ENCODE results near the gene RFX8.
"Not testable (repeated sequence)": the region's sequence is repeated elsewhere in the genome, so short reads cannot be mapped to it uniquely, and the experiment has no call there.

RFX8 gene

DNA sequence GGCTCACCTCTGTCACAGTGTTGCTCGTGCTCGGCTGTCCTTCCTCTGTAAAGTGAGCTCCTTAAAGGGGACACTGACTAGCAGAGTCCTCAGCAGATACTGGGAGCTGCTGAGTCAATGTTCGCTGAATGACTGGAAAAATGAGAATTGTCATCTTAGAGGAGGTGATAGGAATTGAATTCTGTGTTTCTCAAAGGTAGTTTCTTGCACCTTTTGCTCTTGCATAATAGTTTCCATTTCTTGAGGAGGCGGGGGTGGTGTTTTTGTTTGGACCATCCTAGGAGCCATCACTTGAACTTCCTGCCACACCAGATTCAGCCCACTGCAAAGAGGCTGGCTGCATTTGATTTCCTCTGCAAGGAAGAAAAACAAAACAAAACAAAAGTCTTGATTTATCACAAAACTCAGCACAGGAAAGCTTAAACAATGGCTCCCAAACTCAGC, 11.4 kb upstream of the RFX8 start:
- no peak for DNase-seq (ENCODE audit: low spot score)

DNA sequence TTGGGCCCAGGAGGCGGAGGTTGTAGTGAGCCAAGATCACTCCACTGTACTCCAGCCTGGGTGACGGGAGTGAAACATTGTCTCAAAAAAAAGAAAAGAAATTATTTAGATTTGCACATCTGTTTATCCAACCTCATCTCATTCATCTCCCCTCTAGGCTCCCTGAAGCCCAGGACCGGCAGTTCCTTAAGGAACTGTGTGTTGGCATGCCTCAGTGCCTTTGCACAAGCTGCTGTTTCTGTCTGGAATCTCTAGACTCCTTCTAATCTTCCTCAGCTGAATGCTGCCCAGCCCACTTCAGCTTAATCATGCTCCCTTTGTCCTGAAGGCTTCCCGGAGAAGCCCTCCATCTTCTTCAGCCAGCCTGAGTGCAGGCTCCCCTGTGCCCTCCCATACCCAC, 10.9 kb upstream of the RFX8 start:
- no peak for DNase-seq (ENCODE audit: low spot score)

GRCh38 chr2:101480764-101481163, 5.9 kb upstream of the RFX8 start:
- no peak for DNase-seq (ENCODE audit: low spot score)

GRCh38 chr2:101479810-101480209, 4.9 kb upstream of the RFX8 start:
- DNase-seq (ENCODE audit: low spot score) = no peak

- no peak for DNase-seq (ENCODE audit: low spot score)
These were observed 4.4 kb upstream of the RFX8 start for GRCh38 chr2:101479328-101479727.

GRCh38 chr2:101478181-101479001, 3.5 kb upstream of the RFX8 start:
- no peak for DNase-seq (ENCODE audit: low spot score)

DNA sequence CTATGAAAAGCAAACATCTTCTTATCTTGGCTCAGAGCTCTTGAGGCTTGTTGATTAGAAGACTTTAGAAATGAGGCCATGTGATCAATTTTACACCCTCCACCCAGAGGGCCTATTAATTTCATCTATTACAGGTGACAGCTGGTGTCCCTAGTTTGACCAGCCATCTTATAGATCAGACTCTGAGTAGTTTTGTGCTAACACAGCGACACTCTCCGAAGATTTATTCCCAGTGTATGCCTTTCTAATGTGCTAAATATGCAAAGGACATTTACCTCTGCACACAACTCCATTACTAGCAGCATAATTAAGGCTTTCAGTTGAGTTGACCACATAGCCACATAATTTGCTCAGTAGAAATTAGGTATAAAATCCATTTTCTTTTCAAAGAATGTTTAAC, 2.6 kb upstream of the RFX8 start:
- DNase-seq (ENCODE audit: low spot score) = no peak

DNA sequence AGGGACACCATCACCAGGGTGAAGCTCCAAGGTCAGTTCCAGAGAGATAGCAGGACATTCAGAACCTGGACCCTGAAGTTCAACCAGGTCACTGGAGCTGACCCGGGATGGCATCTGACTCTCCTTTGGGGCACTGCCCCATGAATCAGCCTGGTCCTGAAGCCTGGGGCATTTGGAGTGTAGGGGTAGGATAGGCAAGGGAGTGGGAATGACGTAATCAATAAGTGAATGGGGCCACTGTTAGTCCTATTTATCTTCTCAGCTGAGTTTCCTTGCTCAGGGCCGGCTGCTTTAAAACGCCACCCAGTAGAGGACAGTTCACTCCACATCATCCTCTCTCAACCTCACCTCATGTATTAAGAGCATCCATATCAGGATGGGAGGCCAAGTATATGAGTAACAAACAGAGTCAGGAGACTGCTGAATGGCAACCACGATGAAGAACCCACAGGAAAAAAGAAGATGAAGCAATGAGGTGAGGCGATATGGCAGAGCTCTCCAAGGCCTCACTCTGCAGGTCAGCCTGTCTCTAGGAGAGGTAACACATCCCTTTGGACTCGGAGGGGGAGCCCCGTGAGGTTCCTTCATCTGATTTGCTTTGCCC, 1.8 kb upstream of the RFX8 start:
- no peak for DNase-seq (ENCODE audit: low spot score)

DNA sequence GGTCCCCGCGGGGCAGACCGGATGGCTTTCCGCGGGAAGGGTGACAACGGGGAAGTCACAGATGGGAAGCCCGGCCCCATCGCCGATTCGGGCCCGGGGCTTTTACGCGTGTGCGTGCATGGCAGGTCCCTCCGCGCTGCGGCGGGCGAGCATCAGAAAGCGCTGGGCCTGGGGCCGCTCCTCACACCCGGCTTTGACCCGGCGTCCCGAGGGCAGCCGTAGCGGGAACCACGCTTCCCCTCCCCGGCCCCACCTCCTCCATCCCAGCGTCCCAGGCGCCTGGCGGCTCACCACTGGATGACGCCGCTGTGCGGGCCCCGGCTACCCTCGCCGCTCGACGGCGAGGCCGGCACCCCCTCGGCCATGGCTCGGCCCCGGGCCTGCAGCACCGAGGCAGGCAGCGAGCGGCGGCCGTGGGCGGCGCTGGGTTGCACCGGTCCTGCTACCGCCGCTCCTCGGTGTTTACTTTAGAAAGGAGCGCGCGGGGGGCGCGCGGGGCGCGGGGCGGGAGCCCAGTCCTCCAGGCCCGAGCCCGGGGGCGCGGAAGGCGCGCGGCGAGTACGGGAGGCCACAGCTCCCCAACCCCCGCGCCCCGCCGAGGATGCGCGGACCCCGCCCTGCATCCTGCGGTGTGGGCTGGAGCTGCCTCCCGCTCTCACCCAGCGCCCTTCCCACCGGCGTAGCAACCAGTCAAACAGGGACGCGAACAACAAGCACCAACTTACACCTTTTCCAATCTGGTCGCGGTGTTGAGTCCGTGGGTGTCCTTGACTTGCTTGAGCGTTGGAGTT, 806 bp downstream of the RFX8 start:
- DNase-seq (ENCODE audit: low spot score) = no peak

GRCh38 chr2:101473591-101473910, 1.4 kb downstream of the RFX8 start:
- no peak for DNase-seq (ENCODE audit: low spot score)

DNA sequence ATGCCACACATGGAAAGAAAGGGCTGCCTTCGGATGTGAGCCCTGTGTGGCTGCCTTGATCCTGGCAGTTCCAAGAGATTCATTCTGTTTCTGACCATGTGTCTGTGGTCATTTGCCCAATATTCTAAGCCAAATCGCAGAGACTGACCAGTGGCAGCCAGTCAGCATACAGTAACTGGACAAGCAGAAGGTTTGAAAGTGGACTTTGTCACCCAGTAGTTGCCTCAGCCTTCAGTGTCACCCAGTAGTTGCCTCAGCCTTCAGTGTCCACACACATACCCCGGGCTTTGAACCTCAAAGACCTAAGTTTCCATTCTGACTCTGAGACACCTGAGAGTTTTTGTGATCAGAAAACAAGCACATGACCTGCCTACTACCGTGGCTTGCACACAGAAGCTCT, 5.0 kb downstream of the RFX8 start:
- DNase-seq (ENCODE audit: low spot score) = no peak

GRCh38 chr2:101467306-101467705, 7.6 kb downstream of the RFX8 start:
- no peak for DNase-seq (ENCODE audit: low spot score)

GRCh38 chr2:101466426-101466825, 8.5 kb downstream of the RFX8 start:
- DNase-seq (ENCODE audit: low spot score) = no peak

GRCh38 chr2:101464841-101465240, 10.1 kb downstream of the RFX8 start:
- DNase-seq (ENCODE audit: low spot score) = no peak

- DNase-seq (ENCODE audit: low spot score) = no peak
These were observed 10.8 kb downstream of the RFX8 start for GRCh38 chr2:101463911-101464641.

DNA sequence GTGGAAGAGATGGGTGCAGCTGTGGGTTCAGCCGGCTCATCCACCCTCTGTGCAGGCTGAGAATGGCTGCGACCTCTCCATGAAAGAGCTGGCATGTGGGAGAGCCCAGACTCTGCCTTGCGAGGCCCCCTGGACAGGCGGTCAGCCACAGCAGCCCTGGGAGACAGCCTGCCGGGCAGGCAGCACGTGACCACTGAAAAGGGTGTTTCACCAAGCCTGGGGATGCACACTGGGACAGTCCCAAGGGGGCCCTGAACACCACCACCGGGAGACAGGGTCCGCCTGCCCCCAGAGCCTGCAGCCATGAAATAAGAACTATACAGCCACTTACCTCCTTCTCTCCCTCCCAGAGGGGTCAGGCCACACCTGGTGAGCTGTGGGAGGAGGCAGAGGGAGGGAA, 11.5 kb downstream of the RFX8 start:
- DNase-seq (ENCODE audit: low spot score) = no peak

- no peak for DNase-seq (ENCODE audit: low spot score)
These were observed 13.5 kb downstream of the RFX8 start for GRCh38 chr2:101461381-101461780.

DNA sequence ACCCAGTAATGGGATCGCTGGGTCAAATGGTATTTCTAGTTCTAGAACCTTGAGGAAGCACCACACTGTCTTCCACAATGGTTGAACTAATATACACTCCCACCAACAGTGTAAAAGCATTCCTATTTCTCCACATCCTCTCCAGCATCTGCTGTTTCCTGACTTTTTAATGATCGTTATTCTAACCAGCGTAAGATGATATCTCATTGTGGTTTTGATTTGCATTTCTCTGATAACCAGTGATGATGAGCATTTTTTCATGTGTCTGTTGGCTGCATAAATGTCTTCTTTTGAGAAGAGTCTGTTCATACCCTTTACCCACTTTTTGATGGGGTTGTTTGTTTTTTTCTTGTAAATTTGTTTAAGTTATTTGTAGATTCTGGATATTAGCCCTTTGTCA, 20.5 kb downstream of the RFX8 start:
- DNase-seq (ENCODE audit: low spot score) = not testable (repeated sequence)

DNA sequence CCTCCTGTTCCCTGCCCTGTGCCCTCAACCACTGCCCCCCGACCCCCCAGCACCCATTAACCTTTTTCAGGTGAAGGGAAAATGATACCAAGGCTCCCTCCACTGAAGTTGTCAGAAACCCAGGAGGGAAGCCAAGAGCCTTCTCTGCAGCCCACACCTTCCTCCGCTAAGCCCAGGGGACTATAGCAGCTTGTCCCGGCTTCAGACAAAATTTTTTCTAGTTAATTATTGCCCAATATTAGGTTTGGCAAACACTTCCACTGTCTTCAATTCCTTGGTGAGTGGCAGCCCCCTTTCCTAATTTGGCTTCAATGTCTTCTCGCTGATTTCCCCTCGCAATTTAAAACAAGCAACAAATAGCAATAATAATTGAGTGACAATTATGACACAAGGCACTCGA, 23.9 kb downstream of the RFX8 start:
- DNase-seq (ENCODE audit: low spot score) = no peak

GRCh38 chr2:101446869-101447268, 28.0 kb downstream of the RFX8 start:
- DNase-seq (ENCODE audit: low spot score) = no peak

- DNase-seq (ENCODE audit: low spot score) = no peak
These were observed 32.2 kb downstream of the RFX8 start for GRCh38 chr2:101442667-101443061.

GRCh38 chr2:101442042-101442666, 32.8 kb downstream of the RFX8 start:
- no peak for DNase-seq (ENCODE audit: low spot score)
